Measurements from ENCODE around the gene STXBP1. TPM values are rescaled to one million over a fixed set of nuclear protein-coding genes. Genes with fewer than 3 reads are reported as not detected.

The STXBP1 gene
- total and polyA plus RNA-seq, 2 of the 13 experiments (the other 11 are each of a cell fraction or from before 2014, with no cell fraction given), result 2.9 TPM

- TF ChIP-seq SOX6 (IDR thresholded peaks at IDR 0.05) (no peak), SOX6 (CRISPR knock-in tag; IDR thresholded peaks at IDR 0.05) (peak; percentile 54), ETV5 (CRISPR knock-in tag; IDR thresholded peaks at IDR 0.05; ENCODE audit: borderline replicate concordance) (0 out of 2 replicates have a peak, but pooled peaks have one; percentile 62), GABPA (IDR thresholded peaks at IDR 0.05; ENCODE audit: low read depth, low read length) (no peak), GABPA (CRISPR knock-in tag; IDR thresholded peaks at IDR 0.05; ENCODE audit: low read depth) (peak; percentile 25; the same call in 1 of the 2 replicates), ZNF687 (CRISPR knock-in tag; IDR thresholded peaks at IDR 0.05) (peak; percentile 63), IRF2 (CRISPR knock-in tag; IDR thresholded peaks at IDR 0.05) (no peak), GFI1 (CRISPR knock-in tag; IDR thresholded peaks at IDR 0.05; ENCODE audit: borderline replicate concordance) (peak; percentile 24; the same call in 1 of the 2 replicates), HIC2 (CRISPR knock-in tag; IDR thresholded peaks at IDR 0.05; ENCODE audit: low read depth) (0 out of 2 replicates have a peak, but pooled peaks have one; percentile 17), PATZ1 (CRISPR knock-in tag; IDR thresholded peaks at IDR 0.05) (peak; percentile 30; the same call in 1 of the 2 replicates), HMG20A (CRISPR knock-in tag; IDR thresholded peaks at IDR 0.05; ENCODE audit: borderline replicate concordance) (peak; percentile 35; the same call in 1 of the 2 replicates), GABPB1 (CRISPR knock-in tag; IDR thresholded peaks at IDR 0.05) (peak; percentile 39; the same call in 1 of the 2 replicates), KDM4B (CRISPR knock-in tag; IDR thresholded peaks at IDR 0.05) (0 out of 2 replicates have a peak, but pooled peaks have one; percentile 55), SOX13 (IDR thresholded peaks at IDR 0.05) (no peak), SOX13 (CRISPR knock-in tag; conservative IDR thresholded peaks at IDR 0.05 in 1 of 2, IDR thresholded peaks at IDR 0.05 in 1 of 2) (peak in 1 of 2 experiments; percentile 69; a peak in 2 of 4 replicates), ZNF121 (CRISPR knock-in tag; IDR thresholded peaks at IDR 0.05) (no peak), NR2F1 (CRISPR knock-in tag; IDR thresholded peaks at IDR 0.05) (0 out of 4 replicates have a peak, but pooled peaks have one; percentile 21 to 39), ESRRA (CRISPR knock-in tag; IDR thresholded peaks at IDR 0.05; ENCODE audit: low read depth) (no peak), GATAD2A (CRISPR knock-in tag; IDR thresholded peaks at IDR 0.05) (peak; percentile 43; the same call in 1 of the 2 replicates), UBTF (CRISPR knock-in tag; IDR thresholded peaks at IDR 0.05) (0 out of 2 replicates have a peak, but pooled peaks have one; percentile 20), ZNF678 (CRISPR knock-in tag; IDR thresholded peaks at IDR 0.05) (no peak)
These were observed 99.2 kb downstream of the STXBP1 start (continued) for GRCh38 chr9:127711226-127711701.

Data from HepG2 (cell line).